Kidney capillary endothelial cell (primary cell): ENCODE data around the gene MAPK8.
A peak's percentile ranks its signal among the peaks of the same experiment; 100 is the strongest.
"Not testable (repeated sequence)": the region's sequence is repeated elsewhere in the genome, so short reads cannot be mapped to it uniquely, and the experiment has no call there.

ENCODE experiments used
- DNase-seq: peaks from one replicate; pipeline ENCODE4 v3.0.0-alpha.2; 2018; ENCODE audit warnings: low spot score

MAPK8 gene

DNA sequence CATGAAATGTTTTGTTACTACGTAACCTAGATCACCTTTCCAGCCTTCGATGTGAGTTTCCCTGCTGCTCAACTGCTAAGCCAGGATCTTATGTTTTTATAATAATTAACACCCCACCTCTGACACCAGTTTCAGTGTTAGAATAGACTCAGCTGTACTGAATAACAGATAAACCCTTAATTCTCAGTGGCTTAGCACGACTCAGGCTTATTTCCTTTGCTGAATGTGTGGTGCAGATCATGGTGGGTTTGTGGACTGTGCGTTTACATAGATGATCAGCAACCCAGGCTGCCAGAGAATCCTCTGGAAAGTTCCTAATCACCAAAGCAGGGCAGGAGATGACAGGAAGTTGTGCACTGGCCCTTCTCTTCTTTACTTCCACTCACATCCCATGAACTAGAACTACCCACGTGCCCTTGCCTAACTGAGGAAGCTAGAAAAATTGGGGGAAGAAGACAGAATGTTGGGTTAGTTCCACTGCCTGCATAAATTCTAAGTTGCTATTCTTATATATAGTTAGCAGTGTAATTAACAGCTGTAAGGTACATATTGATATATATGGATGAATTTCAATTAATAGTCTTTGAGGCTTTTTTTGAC lies 111.8 kb downstream of the MAPK8 start:
- no peak for DNase-seq

DNA sequence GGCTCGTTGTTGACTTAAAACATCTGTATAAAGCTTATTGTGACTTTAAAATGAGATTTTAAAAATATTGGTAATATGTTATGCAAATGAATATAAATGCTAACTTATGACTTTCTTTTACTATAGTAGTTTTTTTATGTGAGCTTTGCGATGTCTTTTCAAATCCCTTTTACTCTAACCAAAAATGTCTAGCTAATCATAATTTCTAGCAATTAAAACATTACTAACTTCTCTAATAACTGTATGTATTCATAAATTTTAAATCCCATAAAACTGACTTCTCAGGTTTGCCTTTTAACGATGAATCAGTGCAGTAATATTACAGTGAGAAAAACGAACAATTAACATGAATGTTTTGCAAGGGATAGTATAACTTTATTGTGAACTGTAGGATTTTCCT lies 113.2 kb downstream of the MAPK8 start:
- no peak for DNase-seq

DNA sequence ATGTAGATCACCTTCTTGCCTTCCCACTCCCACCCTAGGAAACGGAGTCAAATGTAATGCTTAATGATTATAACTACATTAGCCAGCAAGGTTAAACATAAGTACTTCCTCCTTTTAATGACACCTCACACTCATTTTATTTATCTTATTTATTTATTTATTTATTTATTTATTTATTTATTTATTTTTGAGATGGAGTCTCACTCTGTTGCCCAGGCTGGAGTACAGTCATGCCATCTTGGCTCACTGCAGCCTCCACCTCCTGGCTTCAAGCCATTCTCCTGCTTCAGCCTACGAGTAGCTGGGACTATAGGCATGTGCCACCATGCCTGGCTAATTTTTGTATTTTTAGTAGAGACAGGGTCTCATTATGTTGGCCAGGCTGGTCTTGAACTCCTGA lies 115.4 kb downstream of the MAPK8 start:
- not testable (repeated sequence) for DNase-seq

DNA sequence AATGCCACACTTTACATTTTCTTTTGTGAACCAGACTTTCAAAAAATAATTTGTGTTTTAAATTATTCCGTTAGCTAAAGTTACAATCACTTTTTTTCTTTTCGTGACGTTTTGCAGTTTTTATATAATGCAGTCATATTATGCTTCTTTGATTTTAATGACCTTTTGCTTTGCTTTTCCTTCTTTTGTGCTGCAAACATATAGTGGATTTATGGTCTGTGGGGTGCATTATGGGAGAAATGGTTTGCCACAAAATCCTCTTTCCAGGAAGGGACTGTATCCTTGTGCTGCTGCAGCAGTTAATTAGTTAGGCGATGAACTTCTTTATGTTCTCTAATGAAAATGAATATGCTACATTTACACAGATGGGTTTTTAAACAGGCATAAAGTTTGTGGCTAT lies 117.4 kb downstream of the MAPK8 start:
- DNase-seq = no peak

DNA sequence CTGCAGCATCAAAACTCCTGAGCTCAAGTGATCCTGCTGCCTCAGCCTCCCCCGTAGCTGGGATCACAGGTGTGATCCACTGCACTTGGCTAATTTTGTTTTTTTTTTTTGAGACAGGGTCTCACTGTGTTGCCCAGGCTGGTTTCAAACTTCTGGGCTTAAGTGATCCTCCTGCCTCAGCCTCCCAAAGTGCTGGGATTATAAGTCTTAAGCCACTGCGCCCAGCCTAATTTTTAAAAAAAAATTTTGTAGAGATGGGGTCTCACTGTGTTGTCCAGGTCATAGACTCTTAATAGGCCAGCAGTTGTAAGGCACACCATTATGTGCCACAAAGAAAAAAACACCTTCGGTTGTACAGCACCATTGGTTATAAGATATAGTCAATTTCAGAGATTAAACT lies 122.4 kb downstream of the MAPK8 start:
- DNase-seq = no peak

DNA sequence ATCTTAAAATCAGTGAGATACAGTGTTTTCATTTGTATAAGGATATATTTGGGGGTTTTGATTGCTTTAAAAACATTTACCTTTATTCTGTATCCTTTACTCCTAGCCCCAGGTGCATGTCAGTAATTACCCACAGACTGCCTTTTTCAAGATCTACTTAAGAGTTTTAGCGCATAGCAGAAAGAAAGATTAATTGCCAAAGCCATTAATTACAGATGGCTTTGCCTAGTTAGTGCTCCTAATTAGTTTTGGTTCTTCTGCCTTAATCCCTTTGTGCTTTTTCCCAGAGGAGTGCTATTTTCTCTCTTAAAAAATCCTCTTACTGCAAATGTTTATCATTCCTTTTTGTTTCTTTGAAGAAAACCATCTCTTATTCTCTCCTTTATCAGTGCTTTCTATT lies 122.8 kb downstream of the MAPK8 start:
- no peak for DNase-seq

DNA sequence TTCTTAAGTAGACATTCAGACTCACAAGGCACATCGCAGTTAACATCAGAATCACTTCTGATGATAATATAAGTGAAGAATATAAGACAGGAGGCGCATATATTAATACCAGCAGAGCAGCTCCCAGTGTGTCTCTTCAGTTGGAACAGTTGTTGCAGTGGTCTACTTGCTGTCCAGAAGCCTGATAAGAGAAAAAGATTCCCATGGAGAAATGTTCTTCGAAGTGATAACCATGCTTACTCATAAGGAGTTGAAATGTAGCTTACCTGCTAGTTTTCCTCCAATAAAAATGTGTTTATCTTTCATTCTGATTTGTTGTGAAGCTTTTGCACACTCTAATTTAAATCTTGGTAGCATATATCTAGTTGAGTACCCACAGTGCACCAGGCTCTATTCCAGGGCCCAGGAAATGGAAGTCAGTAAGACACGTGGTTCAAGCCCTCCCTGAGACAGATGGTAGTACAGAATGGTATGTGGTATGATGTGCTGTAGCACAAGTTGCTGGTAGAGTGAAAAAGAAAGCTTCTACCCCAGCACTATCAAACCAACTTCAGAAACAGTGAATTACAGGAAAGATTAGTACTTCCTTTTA lies 124.0 kb downstream of the MAPK8 start:
- DNase-seq = peak; percentile 10

DNA sequence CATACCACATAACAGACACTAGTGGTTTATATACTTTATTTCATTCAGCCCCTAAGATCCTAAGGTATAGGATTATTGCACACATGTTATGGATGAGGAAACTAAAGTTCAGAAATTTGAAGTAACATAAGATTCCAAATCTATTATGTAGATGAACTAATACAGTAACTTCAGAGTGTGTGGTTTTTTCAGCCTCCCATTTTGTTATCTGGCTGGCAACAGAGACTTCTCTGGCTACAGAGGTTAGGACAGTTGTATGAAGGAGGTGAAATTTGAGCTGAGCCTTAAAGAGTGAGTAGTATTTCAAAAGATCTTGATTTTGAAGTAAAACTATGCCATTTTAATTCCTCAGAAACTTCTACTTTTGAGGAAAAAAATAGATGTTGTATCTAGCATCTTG lies 125.4 kb downstream of the MAPK8 start:
- DNase-seq = no peak

DNA sequence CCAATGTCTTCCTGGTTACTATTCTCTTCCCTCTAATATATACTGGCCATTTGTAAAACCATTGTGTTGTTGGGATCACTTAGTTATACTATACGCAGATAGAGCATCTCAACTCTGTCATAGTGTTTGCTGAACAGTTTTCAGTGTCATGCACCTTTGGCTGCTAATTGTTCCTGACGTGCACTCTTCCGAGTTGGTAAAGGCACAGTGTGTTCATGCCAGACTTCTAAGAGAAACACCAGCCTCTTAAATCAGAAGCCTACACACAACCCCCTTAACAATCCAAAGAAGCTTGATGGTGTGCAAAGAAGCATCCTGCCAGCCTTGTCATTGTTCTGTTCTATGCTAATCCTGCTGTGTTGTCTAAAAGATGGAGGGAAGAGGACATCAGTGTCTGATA lies 131.1 kb downstream of the MAPK8 start:
- DNase-seq = no peak

DNA sequence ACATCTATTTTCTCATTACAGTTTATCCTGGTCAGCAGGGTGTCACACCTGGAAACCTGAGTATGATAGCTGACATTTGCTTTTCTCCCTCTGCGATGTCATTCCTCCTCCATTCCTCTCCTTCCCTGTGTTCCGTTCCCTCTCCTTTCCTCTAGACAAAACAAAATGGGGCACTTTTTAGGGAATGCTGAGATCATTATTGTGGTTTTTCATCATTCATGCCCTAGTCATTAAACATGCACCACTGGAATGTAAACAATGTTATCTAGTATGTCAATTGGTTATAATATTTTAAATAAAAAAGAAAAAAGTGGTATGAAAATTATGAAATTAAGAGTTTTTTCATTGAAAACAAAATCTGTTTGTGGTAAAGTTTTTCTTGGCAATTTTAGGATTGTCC lies 132.6 kb downstream of the MAPK8 start:
- DNase-seq = no peak

DNA sequence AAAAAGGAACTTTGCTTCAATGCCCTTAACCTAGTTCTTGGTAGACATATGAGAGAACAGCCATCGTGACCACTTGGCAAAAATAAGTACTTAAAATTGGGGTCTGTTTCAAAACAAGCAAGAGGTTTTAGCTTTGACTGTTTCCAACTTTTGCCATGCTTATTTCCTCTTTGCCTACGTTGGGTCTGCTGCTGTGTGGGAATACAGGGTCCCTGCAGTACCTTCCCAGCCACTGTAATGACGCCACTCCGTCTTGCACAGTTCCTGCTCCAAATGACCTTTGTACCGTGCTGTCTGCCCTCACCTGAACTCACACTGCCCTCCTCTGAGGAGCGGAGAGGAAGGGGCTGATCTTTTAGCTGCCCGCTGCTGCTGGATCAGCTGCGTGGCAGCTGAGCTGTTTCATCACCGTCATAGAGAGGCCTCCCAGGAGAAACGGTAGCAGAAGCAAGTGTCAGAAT lies 133.1 kb downstream of the MAPK8 start:
- no peak for DNase-seq

DNA sequence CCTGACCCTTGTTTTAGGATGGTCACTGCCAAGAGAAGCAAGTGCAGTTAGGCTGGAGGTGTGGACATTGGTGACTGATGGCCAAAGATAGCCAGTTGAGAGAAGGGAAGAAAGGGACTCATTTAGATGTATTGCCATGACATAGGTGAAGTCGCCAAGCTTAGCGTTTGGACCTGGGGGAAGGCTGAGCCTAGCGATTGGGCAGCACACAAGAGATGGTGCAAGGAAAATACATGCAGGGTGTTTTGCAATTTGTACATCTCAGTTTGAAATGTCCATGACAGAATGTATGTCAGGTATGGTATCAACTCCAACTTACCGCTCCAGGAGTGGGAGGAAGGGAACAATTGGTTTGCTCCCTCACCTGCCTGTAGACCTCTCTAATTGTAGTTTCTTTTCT lies 134.3 kb downstream of the MAPK8 start:
- no peak for DNase-seq

DNA sequence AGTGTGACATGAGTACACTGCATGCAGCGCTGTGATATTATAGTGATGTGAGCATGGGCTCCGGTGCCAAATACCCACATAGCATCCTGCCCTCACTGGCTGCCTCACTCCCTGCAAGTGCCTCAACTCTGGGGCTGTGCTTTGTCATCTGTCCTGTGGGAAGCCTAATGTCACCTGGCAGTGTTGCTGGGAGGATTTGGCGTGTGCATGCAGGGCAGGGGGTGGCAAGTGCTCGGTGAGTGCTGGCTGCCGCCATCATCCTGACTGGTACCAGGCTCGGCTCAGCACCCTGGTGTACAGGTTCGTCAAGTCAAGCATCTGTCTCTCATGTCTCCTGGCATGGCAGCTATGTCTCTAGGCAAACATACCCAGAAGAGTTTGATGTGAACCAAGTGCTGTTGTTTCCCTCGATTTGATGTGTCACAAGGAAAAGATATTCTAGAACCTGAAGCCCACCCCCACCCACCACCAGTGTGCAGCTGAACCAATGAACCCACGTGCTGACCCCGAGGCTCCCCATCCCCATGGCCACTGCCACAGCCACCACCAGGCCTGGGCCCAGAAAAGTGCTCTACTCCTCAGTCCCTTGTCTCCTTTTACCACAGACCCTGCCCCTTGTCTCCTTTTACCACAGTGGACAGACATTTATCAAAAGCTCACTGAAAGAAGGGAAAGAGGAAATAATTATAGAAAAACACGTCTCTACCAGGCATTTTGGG lies 135.8 kb downstream of the MAPK8 start:
- DNase-seq = no peak

DNA sequence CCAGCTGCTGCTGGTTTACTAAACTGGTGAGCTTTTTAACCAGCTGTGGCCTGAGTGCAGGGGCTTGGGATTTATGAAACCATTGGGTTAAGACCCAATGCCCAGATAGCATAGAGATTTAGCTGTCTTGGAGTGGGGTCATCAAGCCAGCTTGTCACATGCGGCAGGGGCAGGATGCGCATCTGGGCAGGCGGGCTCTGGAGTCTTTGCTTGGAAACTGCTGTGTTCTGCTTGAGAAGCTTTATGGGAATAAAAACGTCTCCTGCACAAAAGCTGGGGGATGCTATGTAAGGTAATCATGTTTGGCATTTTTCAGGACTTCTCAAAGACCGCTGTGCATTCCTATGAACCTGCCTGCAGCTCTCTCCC lies 136.3 kb downstream of the MAPK8 start:
- DNase-seq = no peak

DNA sequence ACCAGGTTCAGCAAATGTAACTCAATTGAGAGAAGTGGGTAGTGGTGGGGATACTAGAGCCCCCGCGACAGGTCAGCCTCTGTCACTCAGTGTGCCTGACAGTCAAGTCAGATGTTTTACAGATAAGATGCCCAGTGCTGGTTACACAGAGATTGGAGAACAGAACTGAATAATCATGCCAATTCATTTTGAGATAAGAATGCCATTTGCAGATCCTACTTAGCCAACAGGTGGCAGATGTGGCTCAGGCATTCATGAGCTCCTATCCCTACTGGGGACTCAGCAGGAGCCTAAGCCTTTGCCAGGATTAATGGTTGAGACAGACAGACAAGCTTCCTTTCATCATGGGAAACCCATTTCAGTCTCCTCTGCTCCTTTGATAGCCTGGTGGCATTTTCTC lies 137.8 kb downstream of the MAPK8 start:
- DNase-seq = no peak

DNA sequence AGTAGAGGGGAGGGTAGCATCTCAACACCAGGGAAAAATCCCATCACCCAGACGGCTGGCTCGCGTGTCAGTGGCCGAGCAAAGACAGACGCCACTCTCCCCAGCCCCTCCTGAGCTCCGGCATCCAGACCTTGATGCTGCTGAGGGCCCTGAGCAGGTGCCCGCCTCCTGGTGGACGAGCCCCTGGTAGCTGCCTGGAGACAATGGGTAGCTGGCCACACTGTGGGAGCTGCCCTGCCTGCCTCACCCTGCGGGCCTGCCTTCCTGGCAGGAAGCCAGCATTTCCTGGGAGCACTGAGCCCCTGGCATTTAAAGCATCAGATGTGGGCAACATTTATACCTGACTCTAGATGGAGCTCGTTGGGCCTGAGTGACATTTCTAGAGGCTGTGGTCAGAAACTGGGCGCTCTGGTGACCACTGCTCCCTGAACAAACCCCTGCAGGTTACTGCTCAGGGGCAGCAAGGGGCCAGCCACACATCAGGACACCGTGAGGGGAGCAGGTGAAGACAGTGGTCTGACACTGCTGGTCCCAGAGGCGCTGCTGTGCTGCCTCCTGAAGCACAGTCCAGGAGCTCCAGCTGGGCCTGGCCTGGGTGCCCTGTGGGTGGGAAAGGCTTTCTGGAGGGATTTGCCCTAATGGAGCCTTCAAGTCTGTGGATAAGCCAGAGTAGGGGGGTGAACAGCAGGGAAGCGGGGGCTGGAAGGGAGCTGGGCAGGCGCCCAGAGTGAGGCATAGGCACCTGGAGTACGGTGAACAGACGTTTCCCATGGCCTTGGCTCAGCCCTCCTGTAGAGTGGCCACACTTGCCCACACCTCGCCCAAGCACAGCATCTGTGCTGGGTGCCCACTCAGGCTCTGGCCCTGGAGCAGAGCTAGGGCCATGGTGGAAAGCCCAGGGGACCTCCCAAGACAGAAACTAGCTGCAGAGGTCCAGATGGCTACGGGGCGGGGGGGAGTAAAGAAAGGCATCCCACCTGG lies 138.7 kb downstream of the MAPK8 start:
- DNase-seq = no peak

DNA sequence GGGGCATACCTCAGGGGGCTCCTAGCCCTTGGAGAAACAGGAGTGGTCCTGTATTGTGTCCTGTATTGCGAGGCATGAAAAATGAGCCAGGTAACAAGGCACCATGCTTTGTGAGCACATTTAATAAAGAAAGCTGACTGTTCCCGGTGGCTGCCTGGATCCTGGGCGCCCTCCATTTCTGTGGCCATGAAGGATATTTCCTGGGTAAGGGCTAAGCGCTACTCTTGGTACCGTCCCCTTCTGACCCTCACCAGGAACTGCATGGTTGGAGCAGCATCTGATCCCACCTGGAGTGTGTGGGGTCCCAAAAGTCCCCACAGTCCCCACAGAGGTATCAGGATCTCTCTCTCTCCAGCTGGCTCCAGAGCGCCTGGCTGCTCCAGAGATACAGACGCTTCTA lies 139.5 kb downstream of the MAPK8 start:
- no peak for DNase-seq

DNA sequence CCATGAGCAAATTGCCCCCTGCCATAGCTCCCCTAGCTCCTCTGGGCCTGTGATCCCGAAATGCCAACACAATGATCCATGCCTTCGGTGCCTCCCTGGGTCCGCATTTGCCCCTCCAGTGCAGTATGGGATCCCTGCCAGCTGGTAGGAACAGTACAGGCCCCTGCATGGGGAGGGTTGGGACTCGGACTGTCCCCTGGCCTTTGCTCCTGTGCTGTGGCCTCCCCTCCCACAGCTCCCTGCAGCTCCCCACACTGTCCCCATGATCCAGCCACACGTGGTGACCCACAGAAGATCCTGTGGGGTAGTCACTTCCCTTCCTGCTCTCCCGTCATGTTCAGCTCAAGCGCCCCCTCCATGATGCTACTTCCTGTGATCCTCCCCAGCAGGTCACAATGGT lies 140.3 kb downstream of the MAPK8 start:
- DNase-seq = no peak

DNA sequence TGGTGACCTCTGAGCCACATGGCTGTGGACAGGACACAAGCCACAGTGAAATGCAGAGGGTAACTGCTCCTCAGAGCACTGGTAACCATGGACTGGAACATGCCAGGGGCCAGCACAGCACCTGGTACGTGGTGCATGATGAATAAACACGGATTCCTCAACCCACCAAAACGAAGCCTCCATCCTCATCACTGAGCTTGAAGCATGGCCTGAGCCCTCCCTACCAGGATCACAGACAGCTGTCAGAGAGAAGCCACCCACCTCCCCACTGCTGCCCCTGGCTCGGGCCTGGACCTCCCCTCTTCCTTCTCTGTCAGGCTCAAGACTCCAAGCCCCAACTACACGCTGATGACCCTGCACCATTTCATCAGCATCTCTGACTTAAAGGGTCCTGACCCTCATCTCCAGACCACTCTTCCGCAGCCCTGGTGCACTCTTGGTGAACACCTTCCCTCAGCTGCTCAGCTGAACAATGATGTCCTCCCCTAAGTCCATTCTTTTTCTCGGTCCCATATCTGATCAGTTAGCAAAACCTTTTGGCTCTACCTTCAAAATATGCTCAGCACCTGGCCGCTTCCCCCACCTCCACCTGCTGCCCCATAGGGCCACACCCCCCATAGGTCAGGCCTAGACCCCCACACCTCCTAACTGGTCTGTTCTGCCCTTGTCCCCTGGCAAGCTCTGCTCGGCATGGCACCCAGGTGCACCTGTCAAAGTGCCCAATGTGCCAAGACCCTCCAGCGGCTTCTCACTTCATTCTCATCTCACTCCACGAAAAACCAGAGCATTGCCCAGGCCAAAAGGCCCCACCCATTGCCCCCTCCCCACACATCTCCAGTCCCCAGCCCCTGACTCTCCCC lies 141.1 kb downstream of the MAPK8 start:
- DNase-seq = no peak

DNA sequence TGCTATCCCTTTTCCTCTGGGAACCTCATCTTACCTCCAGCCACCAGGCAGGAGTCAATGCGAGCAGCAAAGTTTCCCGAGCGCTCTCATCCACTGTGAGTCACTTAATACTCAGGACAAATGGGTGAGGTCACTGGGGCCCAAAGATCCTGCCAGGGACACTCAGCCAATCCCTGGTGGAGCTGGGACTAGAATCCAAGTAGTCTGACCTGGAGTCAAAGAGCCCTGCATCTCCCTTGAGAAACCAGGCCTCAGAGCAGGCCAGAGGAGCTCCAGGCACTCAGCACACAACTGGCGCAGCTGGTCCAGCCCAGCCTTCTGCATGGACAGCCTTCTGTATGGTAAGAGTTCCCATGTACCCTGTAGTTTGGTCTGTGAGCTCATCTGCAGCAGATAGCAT lies 142.3 kb downstream of the MAPK8 start:
- DNase-seq = peak; percentile 76

DNA sequence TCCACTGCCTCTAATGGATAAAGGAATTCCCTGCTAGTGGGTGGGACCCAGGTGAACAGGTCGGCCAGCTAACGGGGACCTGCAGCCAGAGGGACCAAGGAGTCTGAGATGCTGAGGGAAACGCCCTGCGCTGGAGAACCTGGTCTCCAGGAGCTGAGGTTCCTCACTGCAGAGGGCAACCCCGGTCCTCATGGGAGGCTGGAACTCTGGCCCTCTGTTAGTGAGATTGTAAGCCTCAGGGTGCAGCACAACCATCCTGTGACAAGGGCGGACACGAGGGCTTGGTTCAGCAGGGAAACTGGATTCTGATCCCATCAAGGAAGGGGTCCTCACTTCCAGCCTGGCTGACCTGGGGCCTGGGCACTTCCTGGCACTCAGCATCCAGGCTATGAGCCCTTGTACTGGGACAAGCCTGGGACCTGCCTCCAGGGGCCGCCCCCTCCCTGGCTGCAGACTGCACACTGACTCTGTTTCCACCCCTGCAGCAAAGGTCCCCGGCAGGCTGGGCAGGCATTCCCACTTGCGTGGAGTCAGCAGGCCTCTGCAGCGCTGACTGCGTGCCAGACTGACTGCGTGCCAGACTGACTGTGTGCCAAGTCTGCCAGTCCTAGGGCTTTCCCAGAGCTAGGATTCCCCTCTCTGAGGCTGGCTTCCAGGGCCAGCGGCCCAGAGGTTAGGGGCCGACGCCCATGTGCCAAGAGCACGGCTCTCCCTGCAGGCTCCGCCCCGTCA lies 143.2 kb downstream of the MAPK8 start:
- DNase-seq = no peak
